Osteocyte (in vitro differentiated cells): ENCODE results near the gene CRTAC1. TPM values are rescaled to one million over a fixed set of nuclear protein-coding genes. Genes with fewer than 3 reads are reported as not detected.
"Not testable (repeated sequence)": the region's sequence is repeated elsewhere in the genome, so short reads cannot be mapped to it uniquely, and the experiment has no call there.

Source experiments
- DNase-seq: peaks from one replicate; pipeline ENCODE4 v3.0.0; 2021; ENCODE audit warnings: mixed read lengths; ENCODE audit not compliant: unreplicated experiment; ENCODE audit errors: extremely low spot score
- H3K27ac Mint-ChIP-seq: one replicate; pipeline ENCODE4 v1.8.0; 2021; ENCODE audit warnings: mild to moderate bottlenecking, mixed read lengths; ENCODE audit not compliant: unreplicated experiment
- H3K27me3 Mint-ChIP-seq: one replicate; pipeline ENCODE4 v1.8.0; 2021; ENCODE audit warnings: mixed read lengths; ENCODE audit not compliant: unreplicated experiment
- H3K36me3 Mint-ChIP-seq: one replicate; pipeline ENCODE4 v1.8.0; 2021; ENCODE audit warnings: mixed read lengths; ENCODE audit not compliant: unreplicated experiment
- H3K4me1 Mint-ChIP-seq: one replicate; pipeline ENCODE4 v1.8.0; 2021; ENCODE audit warnings: mixed read lengths; ENCODE audit not compliant: unreplicated experiment
- H3K4me3 Mint-ChIP-seq: one replicate; pipeline ENCODE4 v1.8.0; 2021; ENCODE audit warnings: mild to moderate bottlenecking, moderate library complexity, mixed read lengths; ENCODE audit not compliant: unreplicated experiment
- H3K9me3 Mint-ChIP-seq: one replicate; pipeline ENCODE4 v1.8.0; 2021; ENCODE audit warnings: mixed read lengths; ENCODE audit not compliant: unreplicated experiment
- total RNA-seq: library from RNA; stranded (reverse); gene quantifications from 2 replicates; pipeline ENCODE4 v1.2.1, GENCODE V29; 2021
- TF ChIP-seq, protein P1 (sequence below): fragments of 200-600 bp; sonication (generic); IDR thresholded peaks from 2 replicates; pipeline ENCODE4 v1.5.0; 2021; ENCODE audit warnings: antibody characterized with exemption, mild to moderate bottlenecking, moderate library complexity

The CRTAC1 gene
- total RNA-seq, 1 donor from 2014 or later = 0.16 TPM

DNA sequence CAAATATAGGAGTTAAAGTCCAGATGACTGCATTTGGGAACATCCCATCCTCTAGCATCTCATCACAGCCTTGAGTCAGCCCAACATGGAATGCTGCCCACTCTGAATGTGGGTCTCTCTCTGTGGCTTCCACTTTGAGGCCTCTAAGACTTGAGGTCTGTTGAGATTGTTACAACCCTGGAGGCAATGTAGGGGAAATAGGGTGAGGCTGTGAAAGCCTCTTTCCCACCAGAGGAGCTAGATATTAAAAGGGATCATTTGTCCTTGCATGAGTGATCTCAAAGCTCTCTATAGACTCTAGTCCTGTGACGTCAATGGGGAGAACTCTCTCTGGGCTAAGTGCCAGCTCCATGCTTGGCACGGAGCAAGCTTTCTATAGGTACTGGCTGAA is 187.1 kb downstream of the CRTAC1 start:
- DNase-seq = no peak
- TF ChIP-seq, protein P1, sequence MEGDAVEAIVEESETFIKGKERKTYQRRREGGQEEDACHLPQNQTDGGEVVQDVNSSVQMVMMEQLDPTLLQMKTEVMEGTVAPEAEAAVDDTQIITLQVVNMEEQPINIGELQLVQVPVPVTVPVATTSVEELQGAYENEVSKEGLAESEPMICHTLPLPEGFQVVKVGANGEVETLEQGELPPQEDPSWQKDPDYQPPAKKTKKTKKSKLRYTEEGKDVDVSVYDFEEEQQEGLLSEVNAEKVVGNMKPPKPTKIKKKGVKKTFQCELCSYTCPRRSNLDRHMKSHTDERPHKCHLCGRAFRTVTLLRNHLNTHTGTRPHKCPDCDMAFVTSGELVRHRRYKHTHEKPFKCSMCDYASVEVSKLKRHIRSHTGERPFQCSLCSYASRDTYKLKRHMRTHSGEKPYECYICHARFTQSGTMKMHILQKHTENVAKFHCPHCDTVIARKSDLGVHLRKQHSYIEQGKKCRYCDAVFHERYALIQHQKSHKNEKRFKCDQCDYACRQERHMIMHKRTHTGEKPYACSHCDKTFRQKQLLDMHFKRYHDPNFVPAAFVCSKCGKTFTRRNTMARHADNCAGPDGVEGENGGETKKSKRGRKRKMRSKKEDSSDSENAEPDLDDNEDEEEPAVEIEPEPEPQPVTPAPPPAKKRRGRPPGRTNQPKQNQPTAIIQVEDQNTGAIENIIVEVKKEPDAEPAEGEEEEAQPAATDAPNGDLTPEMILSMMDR = no peak
- Mint-ChIP-seq H3K4me3 (no peak overlapping the region), H3K27ac (no peak overlapping the region), H3K9me3 (no peaks in the 10 kb centered on the region), H3K27me3 (peaks cover 15% of the 10 kb centered on the region), H3K36me3 (no peaks in the 10 kb centered on the region), H3K4me1 (peaks cover 9% of the 10 kb centered on the region)

DNA sequence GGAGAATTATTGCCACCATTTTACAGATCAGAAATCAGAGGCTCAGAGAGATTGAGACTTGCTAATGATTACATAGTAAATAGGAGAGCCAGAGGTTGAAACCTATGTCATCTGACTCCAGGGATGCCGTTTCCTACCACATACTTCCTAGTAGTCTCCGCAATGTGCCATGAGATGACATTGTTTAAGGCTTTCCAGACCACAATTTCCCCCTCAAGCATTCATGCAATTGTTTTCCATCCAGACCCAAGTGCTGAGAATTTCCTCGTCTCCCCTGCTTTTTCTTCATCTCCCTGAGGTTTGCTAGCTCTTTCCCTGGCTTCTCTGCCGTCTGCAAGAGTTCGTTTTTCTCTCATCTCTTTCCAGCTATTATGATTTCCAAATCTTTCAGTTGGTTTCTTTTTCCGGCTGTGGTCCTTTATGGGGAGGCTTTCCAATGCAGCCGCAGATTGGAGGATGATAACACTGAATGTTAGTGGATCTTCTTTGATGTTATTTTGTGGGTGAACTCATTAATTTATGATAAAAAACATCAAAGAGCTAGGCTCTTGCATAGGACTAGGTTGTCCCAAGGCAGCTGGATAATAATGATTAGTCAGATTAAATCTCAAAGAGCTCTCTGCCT is 187.7 kb downstream of the CRTAC1 start:
- peaks cover 9% of the 10 kb centered on the region for H3K4me1 Mint-ChIP-seq
- no peak overlapping the region for H3K27ac Mint-ChIP-seq
- TF ChIP-seq, protein P1 = no peak
- H3K27me3 Mint-ChIP-seq = peaks cover 12% of the 10 kb centered on the region
- no peak overlapping the region for H3K4me3 Mint-ChIP-seq
- no peaks in the 10 kb centered on the region for H3K36me3 Mint-ChIP-seq
- no peaks in the 10 kb centered on the region for H3K9me3 Mint-ChIP-seq
- no peak for DNase-seq

DNA sequence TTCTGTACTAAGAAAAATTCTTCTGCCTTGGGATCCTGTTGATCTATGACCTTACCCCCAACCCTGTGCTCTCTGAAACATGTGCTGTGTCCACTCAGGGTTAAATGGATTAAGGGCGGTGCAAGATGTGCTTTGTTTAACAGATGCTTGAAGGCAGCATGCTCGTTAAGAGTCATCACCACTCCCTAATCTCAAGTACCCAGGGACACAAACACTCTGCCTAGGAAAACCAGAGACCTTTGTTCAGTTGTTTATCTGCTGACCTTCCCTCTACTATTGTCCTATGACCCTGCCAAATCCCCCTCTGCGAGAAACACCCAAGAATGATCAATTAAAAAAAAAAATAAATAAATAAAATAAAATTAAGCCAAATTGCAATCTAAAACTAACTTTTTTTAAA is 188.3 kb downstream of the CRTAC1 start:
- not testable (repeated sequence) for H3K4me1 Mint-ChIP-seq, H3K9me3 Mint-ChIP-seq, H3K27ac Mint-ChIP-seq, H3K4me3 Mint-ChIP-seq, DNase-seq, H3K36me3 Mint-ChIP-seq
- H3K27me3 Mint-ChIP-seq = peaks cover 13% of the 10 kb centered on the region

DNA sequence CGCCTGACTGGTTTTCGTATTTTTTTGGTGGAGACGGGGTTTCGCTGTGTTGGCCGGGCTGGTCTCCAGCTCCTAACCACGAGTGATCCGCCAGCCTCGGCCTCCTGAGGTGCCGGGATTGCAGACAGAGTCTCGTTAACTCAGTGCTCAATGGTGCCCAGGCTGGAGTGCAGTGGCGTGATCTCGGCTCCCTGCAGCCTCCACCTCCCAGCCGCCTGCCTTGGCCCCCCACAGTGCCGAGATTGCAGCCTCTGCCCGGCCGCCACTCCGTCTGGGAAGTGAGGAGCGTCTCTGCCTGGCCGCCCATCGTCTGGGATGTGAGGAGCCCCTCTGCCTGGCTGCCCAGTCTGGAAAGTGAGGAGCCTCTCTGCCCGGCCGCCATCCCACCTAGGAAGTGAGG is 189.3 kb downstream of the CRTAC1 start:
- not testable (repeated sequence) for DNase-seq, H3K9me3 Mint-ChIP-seq, H3K4me1 Mint-ChIP-seq, H3K27ac Mint-ChIP-seq, H3K36me3 Mint-ChIP-seq, H3K4me3 Mint-ChIP-seq
- H3K27me3 Mint-ChIP-seq = peaks cover 21% of the 10 kb centered on the region

DNA sequence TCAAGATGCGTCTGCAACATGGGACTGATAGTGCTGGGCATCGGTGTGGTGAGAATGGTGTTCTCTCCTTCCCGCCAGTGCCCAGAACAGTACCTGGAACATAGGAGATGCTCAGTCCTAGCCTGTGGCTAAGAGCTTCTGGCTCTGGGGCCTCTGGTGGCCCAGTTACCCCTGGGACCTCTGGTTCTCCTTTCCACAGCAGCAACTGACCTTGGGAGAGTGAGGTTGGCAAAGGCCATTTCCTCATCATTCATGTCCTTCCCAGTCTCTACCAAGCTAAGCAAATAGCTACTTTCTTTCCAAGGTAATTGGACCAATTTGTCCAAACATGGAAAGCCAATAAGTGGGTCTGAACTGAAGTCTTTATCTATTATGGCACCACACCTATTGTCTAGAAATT is 192.3 kb downstream of the CRTAC1 start:
- H3K4me1 Mint-ChIP-seq = peaks cover 9% of the 10 kb centered on the region
- H3K27ac Mint-ChIP-seq = no peak overlapping the region
- no peaks in the 10 kb centered on the region for H3K36me3 Mint-ChIP-seq
- TF ChIP-seq, protein P1 = no peak
- no peaks in the 10 kb centered on the region for H3K9me3 Mint-ChIP-seq
- no peak for DNase-seq
- no peak overlapping the region for H3K4me3 Mint-ChIP-seq
- H3K27me3 Mint-ChIP-seq = peaks cover 28% of the 10 kb centered on the region

- no peak for DNase-seq
- TF ChIP-seq, protein P1 = no peak
- H3K4me3 Mint-ChIP-seq = no peak overlapping the region
- no peaks in the 10 kb centered on the region for H3K36me3 Mint-ChIP-seq
- H3K4me1 Mint-ChIP-seq = peaks cover 9% of the 10 kb centered on the region
- H3K9me3 Mint-ChIP-seq = no peaks in the 10 kb centered on the region
- H3K27ac Mint-ChIP-seq = no peak overlapping the region
- H3K27me3 Mint-ChIP-seq = peaks cover 28% of the 10 kb centered on the region
Observed at GRCh38 chr10:97836446-97836845, 194.0 kb downstream of the CRTAC1 start.
